ENCODE measurements around the gene ABTB2. TPM values are rescaled to one million over a fixed set of nuclear protein-coding genes. Genes with fewer than 3 reads are reported as not detected.

The ABTB2 gene
- polyA plus RNA-seq, 3 donors = 6.8 to 17.4 (median 8.0) TPM

DNA sequence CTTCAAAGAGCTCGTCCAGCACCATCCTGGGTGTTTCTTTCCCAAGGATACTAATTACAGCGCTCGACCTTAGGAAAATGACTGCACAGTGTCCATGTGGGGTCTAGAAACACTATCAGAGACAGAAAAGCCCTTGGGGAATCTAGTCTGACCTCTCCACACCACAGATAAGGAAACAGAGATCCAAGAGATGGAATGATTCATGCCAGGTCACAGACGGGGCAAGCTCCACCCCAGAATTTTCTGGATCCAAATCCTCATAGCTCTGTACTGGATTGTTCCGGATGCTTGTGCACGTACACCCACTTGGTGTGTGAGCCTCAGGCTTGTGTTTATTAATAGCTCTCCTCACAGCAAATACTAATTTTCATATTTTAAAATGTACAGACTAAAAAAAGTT is 11.3 kb downstream of the ABTB2 start:
- DNase-seq (ENCODE audit: extremely low read depth in 1 of 11, low read depth in 9 of 11, low spot score in 4 of 11) = no peak

DNA sequence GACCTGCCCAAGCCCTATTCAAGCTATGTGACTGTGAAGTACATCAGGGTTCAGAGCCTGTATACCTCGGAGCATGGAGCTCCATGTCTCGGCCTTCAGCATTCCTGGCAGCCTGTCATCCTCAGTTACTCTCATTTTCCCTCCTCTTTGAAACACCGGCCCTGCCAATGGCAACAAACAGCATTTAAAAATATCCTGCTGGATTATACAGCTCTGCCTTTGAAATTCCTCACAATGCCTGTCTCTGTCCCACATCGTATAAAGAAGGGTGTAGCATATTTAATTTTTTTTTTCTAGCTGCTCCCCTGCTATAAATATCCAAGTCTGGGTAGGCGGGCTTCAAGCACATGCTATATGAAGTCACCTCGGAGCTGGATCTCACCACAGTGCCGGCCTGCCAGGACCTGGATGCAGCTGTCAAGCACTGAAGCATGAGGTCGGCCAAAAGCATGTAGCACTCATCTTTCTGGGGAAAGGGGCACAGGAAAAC is 11.8 kb downstream of the ABTB2 start:
- no peak for DNase-seq (ENCODE audit: extremely low read depth in 1 of 11, low read depth in 9 of 11, low spot score in 4 of 11)

DNA sequence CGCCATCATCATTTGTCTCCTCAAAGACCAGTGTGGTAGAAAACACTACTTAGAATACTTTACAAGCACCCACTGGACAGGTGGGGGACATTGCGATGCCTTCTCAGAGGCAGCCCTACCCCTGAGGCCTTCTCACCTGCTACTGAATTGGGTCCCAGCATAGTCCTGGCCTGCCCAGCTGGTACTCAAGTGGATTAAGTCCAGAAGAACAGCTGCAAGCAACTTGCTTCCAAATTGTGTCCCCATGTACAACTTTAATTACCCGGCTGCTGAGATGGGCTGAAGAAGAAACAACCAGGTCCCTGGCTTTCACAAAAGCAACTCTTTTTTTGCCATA is 12.3 kb downstream of the ABTB2 start:
- no peak for DNase-seq (ENCODE audit: extremely low read depth in 1 of 11, low read depth in 9 of 11, low spot score in 4 of 11)

DNA sequence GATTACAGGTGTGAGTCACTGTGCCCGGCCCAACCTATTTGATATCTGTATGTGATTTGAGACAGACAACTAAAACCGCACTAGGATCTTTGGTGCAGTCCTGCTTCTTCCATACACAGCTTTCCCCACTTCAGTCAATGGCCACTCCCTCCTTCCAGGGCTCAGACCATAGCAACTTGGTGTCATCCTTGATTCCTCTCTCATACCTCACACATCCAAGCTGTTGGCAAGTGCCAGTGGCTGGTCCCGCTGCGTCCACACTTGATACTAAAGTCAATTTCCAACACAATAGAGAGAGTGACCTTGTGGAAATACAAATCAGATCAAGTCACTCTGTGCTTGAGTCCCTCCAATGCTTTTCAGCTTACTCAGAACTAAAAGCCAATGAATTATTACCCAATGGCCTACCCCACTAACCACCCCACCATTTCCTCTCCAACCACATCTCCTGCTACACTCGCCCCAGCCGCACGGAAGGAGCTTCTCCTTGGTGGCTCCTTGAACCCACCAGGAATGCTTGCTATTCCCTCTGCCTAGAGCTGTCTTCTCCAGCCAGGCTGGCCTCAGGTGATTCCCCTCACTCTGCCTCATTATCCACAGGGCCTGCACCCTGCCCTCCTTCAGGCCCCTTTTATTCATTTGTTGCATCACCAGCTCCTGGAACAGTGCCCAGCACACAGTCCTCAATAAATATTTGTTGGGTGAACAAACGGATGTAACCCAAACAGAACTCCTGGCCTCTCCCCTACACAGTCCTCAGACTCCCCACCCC is 12.9 kb downstream of the ABTB2 start:
- DNase-seq (ENCODE audit: extremely low read depth in 1 of 11, low read depth in 9 of 11, low spot score in 4 of 11) = no peak

DNA sequence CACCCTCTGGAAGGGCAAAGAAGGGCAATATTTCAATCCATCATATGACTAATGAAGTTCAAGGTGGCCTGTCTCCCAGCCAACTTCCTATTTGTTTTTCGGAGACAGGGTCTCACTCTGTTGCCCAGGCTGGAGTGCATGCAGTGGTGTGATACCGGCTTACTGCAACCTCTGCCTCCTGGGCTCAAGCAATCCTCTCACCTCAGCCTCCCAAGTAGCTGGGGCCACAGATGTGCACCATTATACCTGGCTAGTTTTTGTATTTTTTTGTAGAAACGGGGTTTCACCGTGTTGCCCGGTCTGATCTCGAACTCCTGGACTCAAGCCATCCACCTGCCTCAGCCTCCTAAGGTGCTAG is 13.4 kb downstream of the ABTB2 start:
- DNase-seq (ENCODE audit: extremely low read depth in 1 of 11, low read depth in 9 of 11, low spot score in 4 of 11) = no peak

DNA sequence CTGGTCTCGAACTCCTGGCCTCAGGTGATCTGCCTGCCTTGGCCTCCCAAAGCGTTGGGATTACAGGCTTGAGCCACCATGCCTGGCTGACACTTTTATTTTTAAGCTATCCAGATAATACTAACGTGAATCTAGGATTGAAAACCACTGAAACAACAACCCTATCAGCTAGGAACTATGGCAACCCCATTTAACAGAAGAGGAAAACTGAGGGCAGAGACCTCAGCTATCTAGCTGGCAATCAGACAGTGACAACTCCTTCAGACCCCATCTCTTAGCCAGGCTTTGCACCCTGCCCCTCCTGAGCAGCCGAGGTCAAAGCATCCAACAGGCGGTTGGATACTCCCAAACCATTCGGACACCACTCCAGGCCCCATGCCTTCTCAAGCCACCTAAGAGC is 14.1 kb downstream of the ABTB2 start:
- no peak for DNase-seq (ENCODE audit: extremely low read depth in 1 of 11, low read depth in 9 of 11, low spot score in 4 of 11)

DNA sequence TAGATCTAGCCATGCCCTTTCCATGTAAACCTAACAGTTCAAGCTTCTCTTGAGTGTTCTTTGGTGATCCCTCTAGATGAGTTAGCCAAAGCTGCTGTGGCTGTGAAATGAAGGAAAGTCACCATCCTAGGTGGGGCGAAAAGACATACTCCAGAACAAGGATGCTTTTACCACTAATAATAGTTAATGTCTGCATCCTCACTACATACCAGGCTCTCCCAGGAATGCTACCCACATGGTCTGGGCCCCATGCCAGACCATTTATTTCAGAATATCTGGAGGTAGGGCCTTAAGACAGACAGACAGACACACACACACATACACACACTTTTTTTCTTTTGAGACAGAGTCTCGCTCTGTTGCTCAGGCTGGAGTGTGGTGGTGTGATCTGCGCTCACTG is 14.7 kb downstream of the ABTB2 start:
- DNase-seq (ENCODE audit: extremely low read depth in 1 of 11, low read depth in 9 of 11, low spot score in 4 of 11) = no peak

DNA sequence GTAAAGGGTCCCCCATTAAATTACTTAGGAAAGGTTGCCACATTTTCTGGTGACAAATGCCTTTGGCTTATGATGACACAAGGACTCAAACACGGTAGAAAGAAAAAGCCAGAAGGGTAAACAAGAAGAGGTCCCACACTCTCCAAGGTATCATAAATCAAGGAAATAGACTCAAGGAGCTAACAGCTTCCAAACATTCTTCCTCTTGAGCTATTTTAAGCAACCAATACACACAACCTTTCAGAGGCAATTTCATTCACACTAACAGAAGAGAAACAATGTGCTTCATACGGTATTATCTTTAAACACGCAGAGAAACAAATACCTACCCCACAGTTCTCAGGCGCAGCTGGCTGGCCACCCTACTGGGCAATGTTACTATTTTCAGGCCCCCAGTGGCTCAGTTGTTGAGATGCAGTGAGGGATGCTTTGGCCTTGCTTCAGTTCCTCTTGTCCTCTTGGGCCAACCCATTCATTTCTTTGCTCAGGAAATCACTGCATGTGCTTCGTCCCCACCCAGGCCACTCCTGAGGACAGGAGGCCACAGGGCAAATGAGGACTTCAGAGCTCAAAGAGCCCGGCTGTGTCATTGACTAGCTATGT is 15.8 kb downstream of the ABTB2 start:
- DNase-seq (ENCODE audit: extremely low read depth in 1 of 11, low read depth in 9 of 11, low spot score in 4 of 11) = peak in 4 of 11 donors; percentile 24 to 42 (median 34)

DNA sequence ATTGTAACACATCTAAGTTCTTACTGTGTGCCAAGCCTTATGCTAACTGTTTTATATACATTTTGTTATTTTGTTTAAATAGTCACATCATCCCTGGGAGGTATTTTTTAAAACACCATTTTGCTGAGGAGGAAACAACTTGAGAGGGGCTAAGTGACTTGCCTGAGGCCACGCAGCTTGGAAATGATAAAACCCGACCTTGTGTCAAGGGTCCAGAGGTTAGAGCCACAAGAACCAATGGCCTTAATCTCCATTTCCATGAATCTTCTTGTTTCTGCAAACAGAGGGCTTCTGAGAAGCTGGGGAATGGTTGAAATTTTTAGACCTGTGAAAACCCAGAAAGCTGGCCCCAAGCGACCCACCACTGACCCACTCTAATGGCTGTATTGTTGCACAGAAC is 16.7 kb downstream of the ABTB2 start:
- DNase-seq (ENCODE audit: extremely low read depth in 1 of 11, low read depth in 9 of 11, low spot score in 4 of 11) = no peak

DNA sequence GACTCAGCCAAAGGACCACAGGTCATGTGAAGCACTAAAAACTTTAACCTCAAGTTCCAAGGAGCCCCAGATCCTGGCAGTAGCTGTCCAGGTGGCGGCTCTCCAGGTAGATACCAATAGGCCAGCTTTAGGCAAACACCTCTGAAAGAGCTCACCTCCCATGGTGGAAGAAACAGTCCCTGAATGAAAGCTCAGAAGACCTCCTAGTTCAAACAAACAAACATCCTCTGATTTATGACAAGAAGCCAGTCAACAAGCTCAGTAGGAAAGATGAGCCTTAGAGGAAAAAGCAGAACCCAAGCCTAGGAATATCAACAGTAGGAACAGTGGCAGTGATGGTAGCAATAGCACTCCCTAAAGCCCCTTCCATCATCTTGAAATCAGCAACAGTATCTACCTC is 17.2 kb downstream of the ABTB2 start:
- DNase-seq (ENCODE audit: extremely low read depth in 1 of 11, low read depth in 9 of 11, low spot score in 4 of 11) = no peak

DNA sequence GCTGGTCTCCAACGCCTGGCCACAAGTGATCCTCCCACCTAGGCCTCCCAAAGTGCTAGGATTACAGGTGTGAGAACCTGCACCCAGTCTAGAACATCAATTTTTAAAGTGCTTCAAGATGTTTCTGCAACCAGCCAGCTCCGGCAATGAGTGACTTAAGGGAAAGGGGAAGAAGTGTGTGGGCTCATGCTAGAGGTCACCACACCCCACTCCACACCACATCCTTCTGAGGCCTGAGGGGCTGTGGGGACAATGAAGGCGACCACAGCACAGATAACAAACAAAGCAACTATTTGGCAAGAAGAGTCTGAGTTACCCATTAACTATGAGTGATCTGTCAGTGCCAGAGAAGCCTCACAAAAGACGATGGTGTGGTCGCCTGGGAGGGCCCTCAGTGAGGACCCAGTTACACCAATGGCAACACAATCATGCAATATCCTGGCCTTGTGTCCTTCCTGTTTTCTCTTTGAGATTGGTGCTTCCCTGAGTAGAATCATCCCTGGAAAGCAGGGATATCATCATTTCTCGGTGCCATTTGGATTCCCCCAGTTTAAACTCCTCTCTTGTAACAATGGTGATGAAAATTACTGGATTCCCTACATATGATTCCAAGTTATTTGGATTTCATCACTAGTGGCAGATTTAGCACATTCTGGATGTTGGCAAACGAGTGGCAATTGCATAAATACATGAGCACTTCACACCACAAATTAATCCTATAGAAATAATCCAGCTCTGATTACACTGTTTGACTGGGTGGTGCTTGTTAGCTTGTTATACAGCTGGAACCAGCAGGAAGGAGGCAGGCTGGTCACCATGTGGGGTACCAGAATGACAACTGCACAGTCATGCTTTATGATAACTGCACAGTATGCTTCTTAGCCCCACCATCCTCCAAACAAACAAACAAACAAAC is 18.4 kb downstream of the ABTB2 start:
- DNase-seq (ENCODE audit: extremely low read depth in 1 of 11, low read depth in 9 of 11, low spot score in 4 of 11) = no peak

DNA sequence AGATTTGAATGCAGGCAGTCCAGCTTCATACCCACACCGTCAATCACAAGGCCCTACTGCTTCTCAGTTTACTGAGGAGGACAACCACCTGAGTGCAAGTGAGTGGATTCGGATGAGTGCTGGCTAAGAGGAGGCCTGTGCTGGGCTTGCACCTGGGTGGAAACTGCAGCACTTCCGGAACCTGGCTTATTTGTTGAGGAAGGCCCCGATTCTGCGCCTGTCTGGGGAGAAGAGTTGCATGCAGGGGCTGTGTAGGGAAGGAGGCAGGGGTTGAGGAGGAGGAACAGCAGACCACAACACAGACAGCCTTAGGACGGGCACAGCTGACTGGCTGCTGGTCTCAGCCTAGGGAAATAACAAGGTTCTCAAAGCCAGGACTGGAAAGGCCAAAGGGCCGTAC is 20.8 kb downstream of the ABTB2 start:
- DNase-seq (ENCODE audit: extremely low read depth in 1 of 11, low read depth in 9 of 11, low spot score in 4 of 11) = no peak

DNA sequence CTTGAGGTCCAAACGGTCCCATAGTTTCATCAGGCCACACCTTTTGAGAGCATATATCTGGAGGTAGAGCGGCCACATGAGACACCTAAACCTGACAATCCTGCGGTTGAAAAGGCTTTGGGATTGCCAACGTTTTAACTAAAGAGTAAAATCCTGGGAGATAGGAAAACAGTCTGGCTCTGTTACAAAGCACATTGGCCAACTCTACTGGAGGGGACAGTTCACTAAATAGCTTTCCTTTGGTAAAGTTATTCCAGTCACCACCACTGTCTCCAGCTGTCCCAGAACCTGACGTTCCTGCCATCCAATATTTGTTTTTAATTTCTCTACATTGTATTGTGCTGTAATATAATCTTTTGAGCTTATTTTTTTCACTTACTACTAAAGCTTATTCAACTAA is 22.0 kb downstream of the ABTB2 start:
- DNase-seq (ENCODE audit: extremely low read depth in 1 of 11, low read depth in 9 of 11, low spot score in 4 of 11) = no peak

DNA sequence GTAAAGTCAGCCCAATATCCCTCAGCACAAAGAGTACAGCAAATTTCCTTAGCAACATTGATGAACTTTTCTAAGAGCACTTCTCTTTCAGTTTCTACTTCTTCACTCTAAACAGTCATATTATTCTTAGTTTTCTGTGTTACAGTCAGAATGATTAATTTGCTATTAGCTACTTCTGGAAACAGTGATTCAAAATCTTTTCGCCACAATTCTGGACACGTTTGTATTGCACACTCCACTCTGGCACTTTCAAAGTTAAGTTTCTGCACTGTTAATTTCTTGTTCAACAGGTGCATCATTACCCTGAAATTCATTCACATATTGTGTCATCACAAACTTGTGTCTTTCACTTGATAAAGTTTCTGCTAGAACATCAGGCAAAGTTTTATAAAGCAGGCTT is 22.5 kb downstream of the ABTB2 start:
- no peak for DNase-seq (ENCODE audit: extremely low read depth in 1 of 11, low read depth in 9 of 11, low spot score in 4 of 11)

DNA sequence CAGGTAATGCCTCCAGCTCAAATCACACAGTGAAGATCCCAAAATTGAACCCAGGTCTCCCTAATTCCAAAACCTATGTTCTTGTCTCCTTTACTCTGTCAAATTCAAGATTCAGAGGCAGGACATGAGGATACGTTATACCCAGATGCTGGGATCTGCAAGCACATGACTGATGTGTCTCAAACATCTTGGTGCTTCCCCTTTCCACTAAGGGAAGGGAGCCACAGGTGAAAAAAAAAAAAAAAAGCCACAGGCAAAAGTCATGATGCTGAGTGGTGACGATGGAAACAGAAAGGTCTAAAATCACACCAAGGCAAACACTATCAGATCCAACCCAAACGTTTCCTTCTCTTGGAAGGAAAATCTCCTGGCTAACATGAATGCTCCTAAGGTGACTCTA is 24.0 kb downstream of the ABTB2 start:
- DNase-seq (ENCODE audit: extremely low read depth in 1 of 11, low read depth in 9 of 11, low spot score in 4 of 11) = no peak

DNA sequence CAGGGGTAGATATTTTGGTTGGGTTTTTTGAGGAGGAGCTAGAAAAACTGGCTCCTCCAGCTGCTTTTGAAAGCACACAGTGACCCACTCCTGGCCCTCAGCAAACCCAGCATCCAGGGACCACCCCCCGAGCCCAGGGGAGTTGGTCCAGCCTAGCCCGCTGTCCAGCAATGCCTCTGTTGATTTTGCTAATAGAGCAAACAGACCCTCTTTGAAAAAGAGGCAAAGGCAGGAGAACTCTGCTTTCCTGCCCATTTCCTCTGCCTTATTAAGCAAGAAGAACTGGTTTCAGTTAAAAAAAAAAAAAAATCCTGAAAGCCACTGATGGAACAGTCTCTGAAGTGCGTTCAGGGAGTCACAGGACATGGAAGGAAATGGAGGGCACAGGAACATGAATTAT is 25.3 kb downstream of the ABTB2 start:
- no peak for DNase-seq (ENCODE audit: extremely low read depth in 1 of 11, low read depth in 9 of 11, low spot score in 4 of 11)

DNA sequence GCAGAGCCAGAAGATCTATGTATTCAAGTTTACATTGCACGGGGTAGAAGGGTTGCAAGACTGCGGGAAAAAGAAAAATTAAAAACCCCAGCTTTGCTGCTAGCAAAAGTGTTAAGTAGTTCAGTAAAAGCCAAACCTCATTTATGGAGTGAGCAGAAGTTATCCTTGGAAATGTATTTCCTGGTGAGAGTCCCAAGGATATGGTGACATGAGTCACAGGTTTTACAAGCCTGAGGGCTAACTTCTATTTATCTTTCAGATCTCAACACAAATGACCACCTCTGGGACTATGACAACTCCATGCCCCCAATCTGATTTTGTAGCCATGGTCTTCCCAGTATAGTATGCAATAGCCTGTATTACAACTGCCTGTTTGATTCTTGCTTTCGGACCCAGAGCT is 26.1 kb downstream of the ABTB2 start:
- no peak for DNase-seq (ENCODE audit: extremely low read depth in 1 of 11, low read depth in 9 of 11, low spot score in 4 of 11)

DNA sequence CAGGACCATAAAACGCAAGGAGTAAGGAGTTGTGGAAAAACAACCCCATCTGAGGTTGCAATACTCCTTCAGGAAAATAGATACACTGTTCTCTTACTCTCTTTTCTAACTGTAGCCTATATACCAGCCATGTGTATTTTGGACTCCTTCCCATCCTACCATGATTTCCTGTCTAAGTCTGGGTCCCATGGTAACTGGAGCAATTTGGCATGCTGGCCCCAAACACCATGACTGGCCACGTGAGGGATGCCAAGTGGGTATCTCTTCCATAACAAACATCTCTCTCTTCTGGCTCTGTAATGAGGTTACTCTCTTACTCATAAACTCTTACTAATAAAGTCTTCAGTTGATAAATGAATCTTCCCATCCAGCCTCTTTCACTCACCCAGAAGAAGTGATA is 26.5 kb downstream of the ABTB2 start:
- no peak for DNase-seq (ENCODE audit: extremely low read depth in 1 of 11, low read depth in 9 of 11, low spot score in 4 of 11)

DNA sequence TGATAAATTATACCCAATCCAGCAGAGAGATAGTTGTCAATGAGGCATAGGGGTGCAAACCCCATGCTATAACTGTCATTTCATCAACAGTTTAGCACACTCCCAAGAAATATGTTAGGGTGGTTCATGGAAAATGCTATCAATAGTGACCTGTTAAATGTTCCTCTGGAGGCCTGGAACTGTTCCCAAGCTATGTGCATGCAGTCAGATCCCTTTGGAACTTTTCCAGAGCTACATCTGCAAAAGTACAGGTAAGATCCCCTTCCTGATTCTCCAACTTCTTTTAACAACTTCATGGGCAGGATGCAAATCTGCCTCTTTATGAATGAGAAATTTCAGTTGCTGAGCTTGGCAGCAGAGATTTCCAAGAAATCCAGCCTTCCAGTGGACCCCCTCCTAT is 27.2 kb downstream of the ABTB2 start:
- DNase-seq (ENCODE audit: extremely low read depth in 1 of 11, low read depth in 9 of 11, low spot score in 4 of 11) = no peak

DNA sequence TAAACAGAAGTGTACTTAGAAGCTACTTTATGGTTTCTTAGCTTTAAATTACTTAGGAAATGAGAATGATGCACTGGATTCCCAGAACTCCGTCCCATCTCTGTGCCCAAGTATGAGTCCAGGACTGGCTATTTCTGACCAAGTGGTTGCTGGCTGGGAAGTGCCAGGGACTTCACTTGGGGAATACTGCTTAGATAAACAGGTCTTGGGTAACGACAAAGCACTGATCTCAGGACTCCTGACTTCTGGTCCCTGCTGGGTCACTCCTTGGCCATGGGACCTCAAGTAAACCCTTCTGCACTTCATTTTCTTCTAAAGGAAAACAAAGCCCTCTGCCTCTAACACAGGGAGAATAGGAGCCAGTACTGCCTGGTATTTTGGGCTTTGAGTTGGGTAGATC is 27.9 kb downstream of the ABTB2 start:
- no peak for DNase-seq (ENCODE audit: extremely low read depth in 1 of 11, low read depth in 9 of 11, low spot score in 4 of 11)
